Tibial artery (tissue), 4 donors: ENCODE measurements around the gene RAB30.

Experiments used
- DNase-seq, 2 donors: peaks; one replicate each; pipeline ENCODE4 v3.0.0-alpha.2; 2019
- H3K27ac ChIP-seq, 2 donors: fragments of 200-600 bp; sonication (generic) in 1 of 2; 1 replicate in 1 of 2; 2 replicates in 1 of 2; pipeline ENCODE4 v1.5.1; 2018 to 2019; ENCODE audit warnings: mild to moderate bottlenecking in 1 of 2
- H3K27me3 ChIP-seq, 2 donors: fragments of 200-600 bp; sonication (generic) in 1 of 2; one replicate each; pipeline versions ENCODE4 v1.5.1 to v1.6.0; 2016 to 2019
- H3K36me3 ChIP-seq, 3 donors: fragments of 200-600 bp; sonication (generic) in 2 of 3; one replicate each; pipeline ENCODE4 v1.5.1; 2016 to 2019; ENCODE audit warnings: mild to moderate bottlenecking in 2 of 3
- H3K4me1 ChIP-seq, 4 donors: fragments of 200-600 bp; sonication (generic) in 2 of 4; 1 replicate in 3 of 4; 2 replicates in 1 of 4; pipeline ENCODE4 v1.5.1; 2016 to 2019
- H3K4me3 ChIP-seq, 2 donors: fragments of 200-600 bp; sonication (generic) in 1 of 2; 1 replicate in 1 of 2; 2 replicates in 1 of 2; pipeline ENCODE4 v1.5.1; 2018 to 2019; ENCODE audit warnings: mild to moderate bottlenecking in 2 of 2
- H3K9me3 ChIP-seq, 3 donors: fragments of 200-600 bp; sonication (generic) in 1 of 3; one replicate each; pipeline ENCODE4 v1.5.1; 2016 to 2019
- CTCF ChIP-seq, 2 experiments: fragments of 200-600 bp in 1 of 2; fragments of 450-650 bp in 1 of 2; IDR thresholded peaks; one replicate each; pipeline ENCODE4 v1.5.1; 2017 to 2019; ENCODE audit warnings: antibody characterized with exemption in 2 of 2, mild to moderate bottlenecking in 1 of 2, moderate library complexity in 1 of 2
- intact Hi-C: fragments of 100-400 bp; cut with DNase I; formaldehyde crosslinking; loops from one replicate; pipeline ENCODE4 v1.15.0; 2023; ENCODE audit warnings: low total_unique reads

RAB30 gene

GRCh38 chr11:83070044-83070701 lies 1.5 kb downstream of the RAB30 start:
- no peaks in the 10 kb centered on the region for H3K27me3 ChIP-seq
- peaks cover 0 to 6% (median 0%) of the 10 kb centered on the region in 3 donors for H3K36me3 ChIP-seq
- TF ChIP-seq CTCF (IDR thresholded peaks at IDR 0.05): no peak
- intact Hi-C loops: loop anchor here (5.0 kb wide), 2 partner anchors 83 to 87 kb away; partner anchors contain the start of gene PCF11
- no peak for DNase-seq
- H3K4me3 ChIP-seq: peak overlapping the region; percentile 77 to 81
- peaks cover 0 to 49% (median 29%) of the 10 kb centered on the region in 4 donors for H3K4me1 ChIP-seq
- no peaks in the 10 kb centered on the region for H3K9me3 ChIP-seq
- H3K27ac ChIP-seq: peak overlapping the region; percentile 92 to 93

DNA sequence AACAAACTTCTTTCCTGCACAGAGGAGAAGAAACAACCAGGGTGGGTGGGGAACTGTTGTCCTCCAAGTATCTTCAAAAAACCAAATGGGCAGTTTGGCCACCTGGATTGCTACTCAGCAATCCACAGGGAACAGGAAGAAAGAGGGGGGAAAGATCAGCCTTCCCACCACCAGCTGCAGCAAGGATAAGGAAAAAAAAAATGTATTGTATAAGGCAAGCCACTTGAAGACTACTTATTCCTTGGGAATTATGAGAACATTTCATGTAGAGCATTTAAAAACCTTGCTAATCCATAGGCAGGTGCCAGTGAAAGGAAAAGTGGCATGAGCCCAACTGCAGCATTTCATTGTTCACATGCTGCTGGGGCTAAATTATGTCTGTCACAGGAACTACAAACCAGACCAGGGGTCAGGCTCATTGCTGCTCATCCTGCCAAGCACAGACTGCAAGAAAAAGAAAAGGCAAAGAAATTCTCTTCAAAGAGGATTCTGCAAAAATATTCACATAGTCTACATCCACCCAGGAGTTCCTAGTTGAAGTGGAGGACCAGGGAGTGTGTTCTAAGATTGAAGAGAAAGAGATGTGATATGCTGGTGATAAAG lies 2.2 kb downstream of the RAB30 start:
- Histone ChIP-seq H3K9me3 (no peaks in the 10 kb centered on the region), H3K36me3 (peaks cover 0 to 4% (median 0%) of the 10 kb centered on the region in 3 donors), H3K4me3 (peak overlapping the region; percentile 77 to 81), H3K4me1 (peaks cover 0 to 47% (median 28%) of the 10 kb centered on the region in 4 donors), H3K27me3 (no peaks in the 10 kb centered on the region), H3K27ac (peak overlapping the region; percentile 92 to 93)
- no peak for TF ChIP-seq CTCF (IDR thresholded peaks at IDR 0.05)
- intact Hi-C loops: loop anchor here (5.0 to 10.0 kb wide), 3 partner anchors 82 to 165 kb away; partner anchors contain the start of genes DDIAS, PCF11 and PRCP
- DNase-seq: no peak

- DNase-seq: no peak
- no peak for TF ChIP-seq CTCF (IDR thresholded peaks at IDR 0.05)
- H3K36me3 ChIP-seq: no peaks in the 10 kb centered on the region
- H3K27me3 ChIP-seq: no peaks in the 10 kb centered on the region
- intact Hi-C loops: loop anchor here (10.0 kb wide), 1 partner anchor 164 kb away; the partner anchor contains the start of genes DDIAS and PRCP
- H3K4me3 ChIP-seq: no peak overlapping the region
- peaks cover 0 to 40% (median 24%) of the 10 kb centered on the region in 4 donors for H3K4me1 ChIP-seq
- peak overlapping the region; percentile 92 to 93 for H3K27ac ChIP-seq
- H3K9me3 ChIP-seq: no peaks in the 10 kb centered on the region
These were observed 3.1 kb downstream of the RAB30 start for GRCh38 chr11:83068568-83068967.

DNA sequence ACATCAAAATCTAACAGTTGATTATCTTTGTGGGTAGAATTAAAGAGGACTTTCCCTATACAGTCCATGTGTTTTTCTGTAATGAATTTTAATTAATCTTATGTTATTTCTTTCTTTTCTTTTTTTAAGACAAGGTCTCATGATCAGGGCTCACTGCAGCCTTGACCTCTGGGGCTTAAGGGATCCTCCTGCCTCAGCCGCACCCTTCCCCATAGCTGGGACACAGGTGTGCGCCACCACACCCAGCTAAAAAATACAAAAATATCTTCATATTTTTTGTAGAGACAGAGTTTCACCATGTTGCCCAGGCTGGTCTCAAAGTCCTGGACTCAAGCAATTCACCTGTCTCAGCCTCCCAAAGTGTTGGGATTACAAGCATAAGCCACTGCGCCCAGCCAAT lies 7.7 kb downstream of the RAB30 start:
- no peak for DNase-seq
- H3K27me3 ChIP-seq: no peaks in the 10 kb centered on the region
- H3K27ac ChIP-seq: no peak overlapping the region
- intact Hi-C loops: loop anchor here (10.0 kb wide), 1 partner anchor 159 kb away; the partner anchor contains the start of genes DDIAS and PRCP
- H3K36me3 ChIP-seq: no peaks in the 10 kb centered on the region
- H3K4me1 ChIP-seq: peaks cover 0 to 30% (median 15%) of the 10 kb centered on the region in 4 donors
- no peak for TF ChIP-seq CTCF (IDR thresholded peaks at IDR 0.05)
- no peaks in the 10 kb centered on the region for H3K9me3 ChIP-seq
- no peak overlapping the region for H3K4me3 ChIP-seq

- TF ChIP-seq CTCF (IDR thresholded peaks at IDR 0.05): no peak
- intact Hi-C loops: loop anchor here (10.0 kb wide), 1 partner anchor 158 kb away; the partner anchor contains the start of genes DDIAS and PRCP
- Histone ChIP-seq H3K4me3 (peak overlapping the region in 1 of 2 donors; percentile 25), H3K4me1 (peaks cover 0 to 23% (median 12%) of the 10 kb centered on the region in 4 donors), H3K27me3 (no peaks in the 10 kb centered on the region), H3K36me3 (no peaks in the 10 kb centered on the region), H3K27ac (peak overlapping the region; percentile 13 to 19), H3K9me3 (no peaks in the 10 kb centered on the region)
- no peak for DNase-seq
These were observed 8.5 kb downstream of the RAB30 start for GRCh38 chr11:83063073-83063754.
